ENCODE data around the gene ZSWIM8. TPM values are rescaled to one million over a fixed set of nuclear protein-coding genes. Genes with fewer than 3 reads are reported as not detected.
"Not testable (repeated sequence)": the region's sequence is repeated elsewhere in the genome, so short reads cannot be mapped to it uniquely, and the experiment has no call there.

The ZSWIM8 gene
- total RNA-seq, 1 donor from 2014 or later = 55.8 TPM

GRCh38 chr10:73773152-73773879, 12.1 kb upstream of the ZSWIM8 start:
- DNase-seq (ENCODE audit: low read depth in 2 of 2) = no peak

GRCh38 chr10:73774637-73775036, 10.8 kb upstream of the ZSWIM8 start:
- peak; percentile 53 to 59 for DNase-seq (ENCODE audit: low read depth in 2 of 2)

GRCh38 chr10:73779018-73779417, 6.4 kb upstream of the ZSWIM8 start:
- DNase-seq (ENCODE audit: low read depth in 2 of 2) = no peak

- DNase-seq (ENCODE audit: low read depth in 2 of 2) = no peak
These were observed 5.7 kb upstream of the ZSWIM8 start for GRCh38 chr10:73779539-73780197.

GRCh38 chr10:73780301-73780700, 5.1 kb upstream of the ZSWIM8 start:
- DNase-seq (ENCODE audit: low read depth in 2 of 2) = no peak

- no peak for DNase-seq (ENCODE audit: low read depth in 2 of 2)
These were observed 4.4 kb upstream of the ZSWIM8 start for GRCh38 chr10:73780966-73781365.

GRCh38 chr10:73781548-73781878, 3.9 kb upstream of the ZSWIM8 start:
- no peak for DNase-seq (ENCODE audit: low read depth in 2 of 2)

GRCh38 chr10:73781879-73782748, 3.3 kb upstream of the ZSWIM8 start, which contains the start of gene CHCHD1:
Gene CHCHD1 (plus strand): TSS chr10:73782048. CDS start chr10:73782076, 28 bp downstream.
- DNase-seq (ENCODE audit: low read depth in 2 of 2) = peak; percentile 90 to 91

- DNase-seq (ENCODE audit: low read depth in 2 of 2) = no peak
These were observed 2.7 kb upstream of the ZSWIM8 start for GRCh38 chr10:73782749-73783085.

GRCh38 chr10:73785721-73786511, 510 bp downstream of the ZSWIM8 start:
- peak; percentile 71 to 81 for DNase-seq (ENCODE audit: low read depth in 2 of 2)

GRCh38 chr10:73786512-73786885, 1.1 kb downstream of the ZSWIM8 start:
- DNase-seq (ENCODE audit: low read depth in 2 of 2) = no peak

GRCh38 chr10:73787031-73787800, 1.8 kb downstream of the ZSWIM8 start:
- not testable (repeated sequence) for DNase-seq (ENCODE audit: low read depth in 2 of 2)

GRCh38 chr10:73788864-73789658, 3.7 kb downstream of the ZSWIM8 start:
- DNase-seq (ENCODE audit: low read depth in 2 of 2) = no peak

GRCh38 chr10:73789659-73790055, 4.3 kb downstream of the ZSWIM8 start:
- DNase-seq (ENCODE audit: low read depth in 2 of 2) = no peak

GRCh38 chr10:73790886-73791625, 5.7 kb downstream of the ZSWIM8 start:
- no peak for DNase-seq (ENCODE audit: low read depth in 2 of 2)

- DNase-seq (ENCODE audit: low read depth in 2 of 2) = no peak
These were observed 6.5 kb downstream of the ZSWIM8 start for GRCh38 chr10:73791871-73792400.

- no peak for DNase-seq (ENCODE audit: low read depth in 2 of 2)
These were observed 8.1 kb downstream of the ZSWIM8 start for GRCh38 chr10:73793456-73793855.

GRCh38 chr10:73795491-73795890, 10.1 kb downstream of the ZSWIM8 start:
- DNase-seq (ENCODE audit: low read depth in 2 of 2) = not testable (repeated sequence)

GRCh38 chr10:73796035-73796434, 10.6 kb downstream of the ZSWIM8 start:
- DNase-seq (ENCODE audit: low read depth in 2 of 2) = not testable (repeated sequence)

All from lung microvascular endothelial cell (primary cell).